ENCODE measurements around the gene CACNA1B. TPM values are rescaled to one million over a fixed set of nuclear protein-coding genes. Genes with fewer than 3 reads are reported as not detected.

Gene CACNA1B
- polyA plus RNA-seq, 1 of the 3 experiments (the other 2 are of a cell fraction) = 0.03 TPM

GRCh38 chr9:138063785-138064184, 186.2 kb downstream of the CACNA1B start:
- Histone ChIP-seq H3K4me2 (no peak overlapping the region), H3K9me2 (no peaks in the 10 kb centered on the region), H3K4me3 (ENCODE audit: low read depth in 2 of 2, low read length in 1 of 2) (no peak overlapping the region), H3K9me3 (no peaks in the 10 kb centered on the region), H3K79me2 (ENCODE audit: insufficient read depth) (no peaks in the 10 kb centered on the region), H3K27ac (ENCODE audit: low read depth in 2 of 2, low read length in 1 of 2) (no peak overlapping the region), H3K9ac (no peak overlapping the region), H3K4me1 (ENCODE audit: control insufficient read depth in 1 of 2, insufficient read depth in 2 of 2, low read depth in 1 of 2, low read length in 1 of 2) (peaks cover 0 to 5% of the 10 kb centered on the region in 2 experiments; a peak in 1 of 4 replicates), H3F3A (replicated peaks; ENCODE audit: insufficient read depth) (no peaks in the 10 kb centered on the region), H2AFZ (ENCODE audit: low read depth) (no peak overlapping the region), H3K36me3 (replicated peaks in 1 of 2; ENCODE audit: control insufficient read depth in 1 of 2, insufficient read depth in 2 of 2, low read length in 1 of 2) (no peaks in the 10 kb centered on the region), H3K27me3 (ENCODE audit: insufficient read depth) (no peaks in the 10 kb centered on the region), H4K20me1 (ENCODE audit: insufficient read depth) (no peaks in the 10 kb centered on the region)
- ChIA-PET POLR2A (no interaction called here), CTCF (no interaction called here)
- 36% methylated on average over 9 of the region's 9 CpGs for WGBS (ENCODE audit: low lambda C conversion rate)
- no peak for DNase-seq
- TF ChIP-seq ELF1 (IDR thresholded peaks at IDR 0.05) (no peak), POLR2AphosphoS5 (IDR thresholded peaks at IDR 0.05; ENCODE audit: low read depth, low read length) (no peak), MAX (IDR thresholded peaks at IDR 0.05; ENCODE audit: low read depth) (no peak), GATA2 (CRISPR knock-in tag; IDR thresholded peaks at IDR 0.05) (no peak), USF1 (IDR thresholded peaks at IDR 0.05; ENCODE audit: borderline replicate concordance, low read depth) (no peak), CHD2 (IDR thresholded peaks at IDR 0.05; ENCODE audit: low read length, partially characterized antibody) (no peak), FOSL2 (IDR thresholded peaks at IDR 0.05; ENCODE audit: borderline replicate concordance, low read depth) (no peak)

GRCh38 chr9:138064547-138064946, 187.0 kb downstream of the CACNA1B start:
- no peak overlapping the region for H2AFZ ChIP-seq (ENCODE audit: low read depth)
- no peak overlapping the region for H3K27ac ChIP-seq (ENCODE audit: low read depth in 2 of 2, low read length in 1 of 2)
- peaks cover 0 to 11% of the 10 kb centered on the region in 2 experiments; a peak in 2 of 4 replicates for H3K4me1 ChIP-seq (ENCODE audit: control insufficient read depth in 1 of 2, insufficient read depth in 2 of 2, low read depth in 1 of 2, low read length in 1 of 2)
- no peaks in the 10 kb centered on the region for H3K9me2 ChIP-seq
- H3K36me3 ChIP-seq (replicated peaks in 1 of 2; ENCODE audit: control insufficient read depth in 1 of 2, insufficient read depth in 2 of 2, low read length in 1 of 2) = no peaks in the 10 kb centered on the region
- ChIA-PET POLR2A (no interaction called here), CTCF (interaction anchor here (1.1 kb wide), 1 partner anchor 16 kb away, joined by 3 read pairs; no protein-coding TSS in a partner anchor)
- H3K9ac ChIP-seq = no peak overlapping the region
- DNase-seq = no peak
- no peak for TF ChIP-seq TEAD4 (IDR thresholded peaks at IDR 0.05; ENCODE audit: borderline replicate concordance, insufficient read depth)
- no peak for TF ChIP-seq PBX3 (IDR thresholded peaks at IDR 0.05)
- TF ChIP-seq REST (IDR thresholded peaks at IDR 0.05; ENCODE audit: low read depth, low read length) = no peak
- TF ChIP-seq ELF1 (IDR thresholded peaks at IDR 0.05) = no peak
- TF ChIP-seq GABPA (IDR thresholded peaks at IDR 0.05; ENCODE audit: low read depth) = no peak
- TF ChIP-seq USF1 (IDR thresholded peaks at IDR 0.05; ENCODE audit: borderline replicate concordance, low read depth) = no peak
- no peak for TF ChIP-seq POLR2AphosphoS5 (IDR thresholded peaks at IDR 0.05; ENCODE audit: low read depth, low read length)
- no peak for TF ChIP-seq EZH2phosphoT487 (IDR thresholded peaks at IDR 0.05; ENCODE audit: borderline replicate concordance, low read depth)
- no peak for TF ChIP-seq USF2 (IDR thresholded peaks at IDR 0.05; ENCODE audit: borderline replicate concordance, low read depth, low read length)
- H3K4me3 ChIP-seq (ENCODE audit: low read depth in 2 of 2, low read length in 1 of 2) = no peak overlapping the region
- H3K4me2 ChIP-seq = no peak overlapping the region
- no peaks in the 10 kb centered on the region for H4K20me1 ChIP-seq (ENCODE audit: insufficient read depth)
- H3K9me3 ChIP-seq = no peaks in the 10 kb centered on the region
- H3F3A ChIP-seq (replicated peaks; ENCODE audit: insufficient read depth) = no peaks in the 10 kb centered on the region
- no peaks in the 10 kb centered on the region for H3K79me2 ChIP-seq (ENCODE audit: insufficient read depth)
- H3K27me3 ChIP-seq (ENCODE audit: insufficient read depth) = no peaks in the 10 kb centered on the region
- WGBS (ENCODE audit: low lambda C conversion rate) = 26% methylated on average over 5 of the region's 7 CpGs

Measured in SK-N-SH (cell line).